Bronchial epithelial cell (primary cell): ENCODE measurements around the gene SMC6. TPM values are rescaled to one million over a fixed set of nuclear protein-coding genes. Genes with fewer than 3 reads are reported as not detected.

ENCODE experiments used
- DNase-seq: peaks from one replicate; pipeline ENCODE4 v3.0.0-alpha.2; 2010; ENCODE audit warnings: low read depth
- FAIRE-seq: peaks from 2 replicates; lab custom pipeline; 2011; peaks lifted over from hg19 to GRCh38; lab: Jason Lieb, UNC
- H3K27me3 ChIP-seq: 2 replicates; pipeline ENCODE4 v1.5.1; 2011; ENCODE audit warnings: low read length; ENCODE audit not compliant: control insufficient read depth, insufficient read depth
- H3K36me3 ChIP-seq: 2 replicates; pipeline ENCODE4 v1.5.1; 2011; ENCODE audit warnings: low read length; ENCODE audit not compliant: control insufficient read depth, insufficient read depth
- H3K4me3 ChIP-seq: 2 replicates; pipeline ENCODE4 v1.5.1; 2011; ENCODE audit warnings: mild to moderate bottlenecking, low read depth, low read length, control low read depth
- CTCF ChIP-seq: IDR thresholded peaks from 2 replicates; pipeline ENCODE4 v1.5.1; 2011; ENCODE audit warnings: mild to moderate bottlenecking, moderate library complexity, low read length, control low read depth, inconsistent platforms; ENCODE audit not compliant: insufficient read depth, severe bottlenecking
- total RNA-seq: library from RNA; depleted of rRNA; stranded (reverse); fragments of >200 nt; gene quantifications from 2 replicates; pipeline ENCODE4 v1.2.1, GENCODE V29; 2014

The SMC6 gene
- total RNA-seq, 1 donor from 2014 or later, result 20.5 TPM

- Histone ChIP-seq H3K36me3 (peaks cover 7% of the 10 kb centered on the region), H3K4me3 (no peak overlapping the region), H3K27me3 (no peaks in the 10 kb centered on the region)
- peak; percentile 60 for TF ChIP-seq CTCF
- peak; percentile 39 for DNase-seq
- no peak for FAIRE-seq
Observed at GRCh38 chr2:17719562-17720371, 33.8 kb downstream of the SMC6 start.

- no peak for TF ChIP-seq CTCF
- DNase-seq (no peak), FAIRE-seq (no peak)
- Histone ChIP-seq H3K27me3 (no peaks in the 10 kb centered on the region), H3K4me3 (no peak overlapping the region), H3K36me3 (peaks cover 5% of the 10 kb centered on the region)
Observed at GRCh38 chr2:17718689-17719088, 34.9 kb downstream of the SMC6 start.

GRCh38 chr2:17717666-17718065 is 35.9 kb downstream of the SMC6 start:
- no peak for TF ChIP-seq CTCF
- no peak overlapping the region for H3K4me3 ChIP-seq
- H3K36me3 ChIP-seq, result peaks cover 9% of the 10 kb centered on the region
- H3K27me3 ChIP-seq, result no peaks in the 10 kb centered on the region
- DNase-seq (no peak), FAIRE-seq (no peak)

- DNase-seq, result no peak
- peak; percentile 70 for FAIRE-seq
- no peak for TF ChIP-seq CTCF
- Histone ChIP-seq H3K4me3 (no peak overlapping the region), H3K36me3 (peaks cover 9% of the 10 kb centered on the region), H3K27me3 (no peaks in the 10 kb centered on the region)
Observed at GRCh38 chr2:17713291-17713690, 40.3 kb downstream of the SMC6 start.

GRCh38 chr2:17710547-17711248 is 42.9 kb downstream of the SMC6 start:
- TF ChIP-seq CTCF, result no peak
- Histone ChIP-seq H3K4me3 (no peak overlapping the region), H3K27me3 (no peaks in the 10 kb centered on the region), H3K36me3 (peaks cover 6% of the 10 kb centered on the region)
- DNase-seq (no peak), FAIRE-seq (no peak)
